T-helper 9 cell (primary cell): ENCODE data around the gene SSR3.

Experiments
- DNase-seq: peaks from one replicate; pipeline ENCODE4 v3.0.0-alpha.2; 2020

Gene SSR3

DNA sequence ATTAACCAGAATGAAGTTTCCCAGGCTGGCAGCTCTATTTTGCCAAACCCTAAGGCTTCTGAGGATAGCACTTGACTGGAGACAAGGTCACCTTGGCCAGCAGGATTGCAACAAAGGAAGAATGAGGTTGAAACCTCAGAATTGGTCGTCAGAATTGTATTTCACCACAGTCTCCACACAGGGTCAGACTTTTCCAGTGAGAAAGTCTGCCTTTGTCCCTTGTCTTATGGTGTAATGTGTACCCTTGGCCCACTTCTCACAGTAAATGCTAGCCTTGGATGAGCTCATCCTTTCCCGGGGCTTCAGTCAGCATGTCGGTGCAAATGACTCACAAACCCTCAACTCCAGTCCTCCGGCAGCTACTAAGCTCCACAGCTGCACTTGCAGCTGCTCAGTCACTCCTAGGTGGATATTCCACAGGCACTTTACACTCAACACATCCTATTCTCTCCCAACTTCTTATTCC lies 19.7 kb downstream of the SSR3 start:
- no peak for DNase-seq

GRCh38 chr3:156533205-156533604 lies 21.7 kb downstream of the SSR3 start:
- no peak for DNase-seq

- DNase-seq = no peak
These were observed 22.2 kb downstream of the SSR3 start for GRCh38 chr3:156532730-156533129.

GRCh38 chr3:156530980-156531379 lies 23.9 kb downstream of the SSR3 start:
- DNase-seq = no peak

- no peak for DNase-seq
These were observed 27.9 kb downstream of the SSR3 start for GRCh38 chr3:156527060-156527459.

- DNase-seq = no peak
These were observed 29.1 kb downstream of the SSR3 start for GRCh38 chr3:156525808-156526207.

DNA sequence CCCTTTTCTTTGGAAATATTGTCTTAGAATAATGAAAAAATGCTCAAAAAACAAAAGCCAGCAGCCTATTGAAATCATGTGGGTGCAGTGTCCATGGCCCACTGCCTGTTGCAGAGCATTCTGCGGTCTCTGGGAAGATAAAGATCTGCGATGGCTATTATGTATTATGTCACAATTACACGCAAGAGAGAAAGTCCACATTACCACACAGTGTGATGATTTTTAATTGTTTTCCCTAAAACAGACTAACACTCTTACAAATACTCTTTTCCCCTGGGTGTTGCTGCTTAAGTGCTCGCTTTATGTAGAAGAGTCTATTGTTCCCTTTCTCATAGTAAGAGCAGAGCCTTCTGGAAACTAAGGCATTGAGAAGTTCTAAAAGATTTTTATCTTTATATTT lies 32.2 kb downstream of the SSR3 start:
- no peak for DNase-seq

GRCh38 chr3:156519758-156520162 lies 35.2 kb downstream of the SSR3 start:
- DNase-seq = no peak

DNA sequence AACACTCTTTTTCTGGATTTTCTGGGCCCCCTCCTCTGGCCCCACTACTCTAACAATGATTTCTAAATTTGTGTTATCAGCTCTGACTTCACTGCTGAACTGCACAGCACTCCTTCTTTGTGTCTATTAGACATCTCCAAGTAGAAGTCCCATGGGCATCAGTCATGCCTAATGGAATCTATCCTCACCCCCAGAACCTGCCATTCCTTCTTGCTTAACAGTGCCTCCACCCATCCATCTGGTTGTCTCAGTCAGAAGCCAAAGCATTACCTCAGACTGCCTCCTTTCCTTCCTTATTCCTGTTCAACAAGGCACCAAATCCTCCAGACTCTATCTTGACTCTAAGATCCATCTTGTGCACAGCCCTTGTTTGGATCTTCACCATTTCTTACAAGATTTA lies 36.2 kb downstream of the SSR3 start:
- DNase-seq = no peak

- no peak for DNase-seq
These were observed 38.0 kb downstream of the SSR3 start for GRCh38 chr3:156516961-156517360.

GRCh38 chr3:156516284-156516683 lies 38.6 kb downstream of the SSR3 start:
- no peak for DNase-seq

DNA sequence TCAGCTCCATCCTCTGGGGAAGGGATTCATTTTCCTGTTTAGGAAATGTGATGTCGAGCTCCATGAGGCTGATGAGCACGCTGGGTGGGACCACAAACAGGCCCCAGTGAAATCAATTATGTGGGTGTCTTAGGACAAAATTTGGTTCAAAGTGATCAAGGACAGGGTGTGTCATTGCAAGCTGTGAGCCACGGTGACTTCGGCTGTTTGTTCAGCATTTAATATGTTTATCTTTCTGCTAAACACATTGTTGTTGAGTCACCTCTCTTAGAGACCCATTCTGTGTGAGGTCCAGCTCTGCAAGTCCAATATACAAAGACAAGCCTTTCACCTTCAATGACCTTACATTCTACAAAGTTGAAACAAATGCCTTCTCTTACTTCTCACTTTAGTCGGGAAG lies 41.3 kb downstream of the SSR3 start:
- DNase-seq = no peak

GRCh38 chr3:156511987-156512677 lies 42.8 kb downstream of the SSR3 start:
- DNase-seq = no peak

DNA sequence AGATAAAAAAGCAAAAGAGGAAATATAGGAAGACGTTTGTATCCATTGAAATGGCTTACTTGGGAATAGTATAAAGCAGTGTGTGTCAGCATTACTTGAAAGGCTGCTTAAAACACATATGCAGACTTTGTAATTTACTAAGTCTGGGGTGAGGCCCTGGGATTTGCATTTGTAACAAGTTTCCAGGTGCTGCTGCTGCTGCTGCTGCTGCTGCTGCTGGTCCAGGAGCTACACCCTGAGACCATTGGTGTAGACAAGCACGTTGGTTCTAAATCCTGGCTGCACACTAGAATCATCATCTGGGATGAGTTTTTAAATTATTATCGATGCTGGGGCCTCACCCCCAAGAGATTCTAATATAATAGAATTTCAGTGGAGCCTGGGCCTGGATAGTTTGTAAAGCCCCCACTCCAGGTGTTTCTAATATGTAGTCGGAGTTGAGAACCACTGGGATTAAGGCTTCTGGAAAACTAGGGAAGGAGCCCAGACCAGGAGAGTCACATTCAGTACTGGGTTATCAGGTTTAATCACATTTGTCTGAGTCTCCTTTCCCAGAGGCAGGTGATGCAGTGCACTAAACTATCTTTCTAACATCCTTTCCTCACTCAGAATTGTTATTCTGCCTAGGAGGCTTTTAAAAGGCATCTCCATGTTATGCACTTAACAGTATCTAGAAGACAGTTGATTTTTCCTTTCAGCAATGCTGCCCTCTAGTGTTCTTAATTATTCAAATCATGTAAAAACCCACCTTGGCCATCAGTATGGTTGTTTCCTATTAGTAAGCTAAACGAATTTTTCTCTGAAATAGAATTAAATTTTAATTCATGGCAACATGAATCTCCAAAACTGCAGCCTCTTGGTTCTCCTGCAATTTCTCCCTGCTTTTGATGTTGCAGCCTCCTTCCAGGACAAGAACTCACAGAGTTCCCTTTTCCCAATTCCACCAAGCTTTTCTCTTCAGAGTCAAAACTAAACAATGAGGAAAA lies 45.4 kb downstream of the SSR3 start:
- DNase-seq = no peak

DNA sequence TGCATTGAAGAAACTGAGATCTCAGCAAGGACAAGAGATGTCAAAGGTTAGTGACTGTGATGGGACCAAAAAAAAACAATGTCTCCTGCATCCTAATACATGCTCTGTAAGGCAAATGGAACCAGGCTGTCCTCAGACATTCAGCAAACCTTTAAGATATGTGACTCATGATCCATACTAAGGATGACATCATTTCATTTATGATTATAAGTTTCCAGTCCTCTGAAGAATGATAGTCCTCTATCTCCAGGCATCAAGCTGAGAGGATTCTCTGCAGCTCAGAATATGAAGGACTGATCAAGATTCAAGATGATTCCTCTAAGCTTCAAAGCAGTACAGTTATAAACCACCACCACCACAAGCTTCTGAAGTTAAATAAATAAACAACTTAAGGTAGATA lies 47.6 kb downstream of the SSR3 start:
- no peak for DNase-seq

GRCh38 chr3:156498307-156498706 lies 56.6 kb downstream of the SSR3 start:
- no peak for DNase-seq

DNA sequence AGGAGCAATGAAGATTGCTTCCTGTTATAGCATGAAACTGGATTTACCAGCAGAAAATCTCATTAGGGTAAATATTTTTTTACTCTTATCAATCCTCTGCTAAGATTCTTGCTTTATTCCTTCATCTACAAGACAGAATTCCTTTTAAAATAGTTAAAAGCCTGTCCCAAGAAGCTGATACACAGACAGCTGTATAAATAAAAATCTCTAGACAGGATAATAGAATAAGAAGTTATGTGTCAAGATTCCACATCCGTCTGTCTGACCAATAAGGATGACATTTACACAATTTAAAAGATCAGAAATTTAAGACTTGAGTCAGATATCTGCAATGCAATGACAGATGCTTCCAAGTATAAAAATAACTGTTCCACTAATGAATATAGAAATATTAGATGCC lies 57.6 kb downstream of the SSR3 start:
- DNase-seq = no peak

DNA sequence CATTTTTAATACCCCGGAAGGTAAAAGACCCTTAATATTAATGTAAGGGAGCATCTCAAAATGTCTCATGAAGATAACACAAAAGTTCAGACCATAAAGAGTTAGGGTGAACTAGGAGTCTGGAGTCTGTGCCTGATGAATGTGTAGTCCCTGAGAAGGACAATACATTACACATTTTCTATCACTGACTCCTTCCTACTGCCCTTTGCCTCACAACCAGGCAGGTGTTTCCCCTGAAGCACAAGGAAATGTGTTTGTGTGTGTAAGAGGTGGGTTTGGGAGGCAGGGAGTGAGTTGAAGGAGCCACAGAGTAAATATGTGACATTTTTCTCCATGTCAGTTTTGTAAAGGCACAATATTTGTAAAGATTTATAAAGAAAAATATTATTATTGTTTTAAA lies 59.1 kb downstream of the SSR3 start:
- DNase-seq = no peak

DNA sequence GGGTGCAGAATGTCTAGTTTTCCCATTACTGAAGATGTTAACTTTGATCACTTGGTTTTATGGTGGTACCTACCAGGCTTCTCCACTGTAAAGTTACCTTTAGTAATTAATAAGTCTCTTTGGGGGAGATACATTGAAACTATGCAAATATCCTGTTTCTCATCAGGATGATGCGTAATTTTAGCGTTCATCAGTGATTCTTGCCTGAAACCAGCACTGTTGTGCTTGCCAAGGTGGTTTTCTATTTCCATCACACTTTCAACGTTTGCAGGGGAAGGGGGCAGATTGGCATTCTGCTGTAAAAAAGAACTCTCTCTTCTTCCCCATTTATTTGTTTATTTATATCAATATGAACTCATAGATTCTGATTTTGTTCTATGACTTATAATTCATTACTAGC lies 61.0 kb downstream of the SSR3 start:
- DNase-seq = no peak

DNA sequence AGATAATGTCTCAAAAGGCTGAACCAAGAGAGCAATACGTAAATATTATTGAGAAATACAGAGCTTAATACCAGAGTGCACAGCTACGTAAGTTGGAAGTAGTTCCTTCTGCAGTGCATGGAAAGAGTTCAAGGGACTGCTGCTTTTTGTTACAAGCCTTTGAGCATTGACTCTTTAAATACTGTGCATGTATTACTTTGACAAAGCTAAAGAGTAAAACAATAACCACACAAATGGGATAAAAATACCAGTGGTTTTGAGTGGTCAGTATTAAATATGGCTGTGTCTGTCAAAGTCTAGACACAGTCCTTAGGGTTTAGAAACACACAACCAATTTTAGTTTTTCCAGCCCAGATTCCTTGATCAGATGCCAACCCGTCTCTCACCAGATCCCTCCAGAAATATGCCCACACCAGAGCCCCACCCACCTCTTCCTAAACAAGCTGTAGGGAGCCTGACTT lies 62.1 kb downstream of the SSR3 start:
- DNase-seq = no peak

- no peak for DNase-seq
These were observed 63.7 kb downstream of the SSR3 start for GRCh38 chr3:156491192-156491591.
